Measurements from ENCODE around the gene WDR91.
"Not testable (repeated sequence)": the region's sequence is repeated elsewhere in the genome, so short reads cannot be mapped to it uniquely, and the experiment has no call there.

The WDR91 gene

DNA sequence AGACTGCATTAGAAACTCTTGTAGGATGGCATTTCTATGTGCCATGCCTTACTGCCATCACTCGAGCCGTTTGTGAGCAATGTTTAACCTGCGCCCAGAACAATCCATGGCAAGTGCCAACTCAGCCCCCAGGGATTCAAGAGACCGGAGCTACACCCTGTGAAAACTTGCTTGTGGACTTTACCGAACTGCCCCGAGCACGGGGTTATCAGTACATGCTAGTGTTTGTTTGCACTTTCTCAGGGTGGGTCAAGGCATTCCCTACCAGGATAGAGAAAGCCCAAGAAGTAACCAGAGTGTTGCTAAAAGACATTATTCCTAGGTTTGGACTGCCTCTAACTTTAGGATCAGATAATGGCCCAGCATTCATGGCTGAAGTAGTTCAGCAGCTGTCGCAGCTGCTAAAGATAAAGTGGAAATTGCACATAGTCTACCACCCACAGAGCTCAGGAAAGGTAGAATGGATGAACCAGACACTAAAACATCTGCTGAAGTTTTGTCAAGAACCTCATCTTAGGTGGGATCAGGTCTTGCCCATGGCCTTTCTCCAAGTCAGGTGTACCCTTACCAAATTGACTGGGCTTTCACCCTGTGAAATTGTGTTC, 31.9 kb downstream of the WDR91 start:
- in situ Hi-C loops (cut with HindIII; ENCODE audit: low pct_unique_long_range_greater_than_20kb, low sequenced_read_pairs): no loop called here
- DNase-seq (ENCODE audit: low read depth in 1 of 2, low spot score in 1 of 2): no peak
- no peak for TF ChIP-seq JUND (IDR thresholded peaks at IDR 0.05; ENCODE audit: low read depth)

DNA sequence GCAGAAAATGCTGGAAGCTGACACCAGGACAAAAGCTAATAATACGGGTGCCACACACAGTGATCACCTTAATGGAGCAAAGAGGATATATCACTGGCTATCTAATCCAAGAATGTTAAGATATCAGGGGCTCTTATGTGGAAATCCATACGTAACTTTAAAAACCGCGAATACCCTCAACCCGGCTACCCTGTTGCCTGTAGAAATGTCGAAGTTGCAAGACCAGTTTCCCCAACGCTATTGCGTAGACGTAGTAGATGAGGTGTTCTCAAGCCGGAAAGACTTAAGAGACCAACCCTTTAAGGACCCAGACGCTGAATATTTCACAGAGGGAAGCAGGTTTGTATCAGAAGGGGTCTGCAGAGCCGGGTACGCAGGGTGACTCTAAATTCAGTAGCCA, 33.0 kb downstream of the WDR91 start:
- in situ Hi-C loops (cut with HindIII; ENCODE audit: low pct_unique_long_range_greater_than_20kb, low sequenced_read_pairs): no loop called here
- DNase-seq (ENCODE audit: low read depth in 1 of 2, low spot score in 1 of 2): no peak
- no peak for TF ChIP-seq JUND (IDR thresholded peaks at IDR 0.05; ENCODE audit: low read depth)

DNA sequence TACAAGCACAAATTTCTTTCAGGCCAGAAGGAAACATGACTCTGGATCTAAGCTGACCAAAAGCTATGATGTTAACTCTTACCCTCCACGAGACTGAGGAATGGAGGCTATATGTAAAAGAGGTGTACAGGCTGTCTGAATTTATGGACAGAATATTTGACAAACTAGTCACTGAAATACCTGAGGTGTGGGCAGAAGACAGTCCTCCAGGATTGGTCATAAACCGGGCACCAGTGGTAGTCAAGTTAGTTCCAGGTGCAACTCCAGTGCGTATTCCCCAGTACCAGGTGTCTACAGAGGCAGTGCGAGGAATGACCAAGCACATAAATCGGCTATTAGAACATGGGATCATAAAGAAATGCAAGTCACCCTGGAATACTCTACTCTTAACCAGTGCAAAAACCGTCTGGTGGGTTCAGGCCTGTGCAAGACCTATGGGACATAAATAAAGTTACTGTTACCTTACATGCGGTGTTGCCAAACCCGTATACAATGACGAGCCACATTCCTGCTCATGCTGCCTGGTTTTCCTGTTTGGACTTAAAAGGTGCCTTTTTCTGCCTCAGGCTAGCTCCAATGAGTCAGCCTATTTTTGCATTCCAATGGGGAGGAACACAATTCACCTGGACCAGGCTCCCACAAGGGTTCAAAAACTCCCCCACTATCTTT, 34.2 kb downstream of the WDR91 start:
- 0 out of 2 replicates have a peak, but pooled peaks have one; percentile 34 for TF ChIP-seq JUND (IDR thresholded peaks at IDR 0.05; ENCODE audit: low read depth)
- in situ Hi-C loops (cut with HindIII; ENCODE audit: low pct_unique_long_range_greater_than_20kb, low sequenced_read_pairs): no loop called here
- peak; percentile 31 to 93 for DNase-seq (ENCODE audit: low read depth in 1 of 2, low spot score in 1 of 2)

DNA sequence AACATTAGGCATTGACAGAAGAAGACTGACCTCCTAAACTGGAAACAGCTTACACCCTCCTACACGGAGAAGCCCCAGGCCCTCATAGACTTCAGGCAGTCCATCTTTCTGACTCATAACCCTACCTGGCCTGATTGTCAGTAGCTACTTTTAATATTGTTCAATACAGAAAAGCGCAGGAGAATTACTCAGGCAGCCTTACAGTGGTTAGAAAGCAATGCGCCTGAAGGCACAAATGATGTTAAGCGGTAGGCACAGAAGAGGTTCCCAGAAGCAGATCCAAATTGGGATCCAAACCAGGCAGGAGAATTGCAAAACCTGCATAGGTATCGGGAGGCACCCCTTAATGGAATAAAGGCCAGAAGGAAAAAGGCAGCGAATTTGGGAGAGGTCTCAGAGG, 35.4 kb downstream of the WDR91 start:
- no peak for TF ChIP-seq JUND (IDR thresholded peaks at IDR 0.05; ENCODE audit: low read depth)
- in situ Hi-C loops (cut with HindIII; ENCODE audit: low pct_unique_long_range_greater_than_20kb, low sequenced_read_pairs): no loop called here
- DNase-seq (ENCODE audit: low read depth in 1 of 2, low spot score in 1 of 2): no peak

DNA sequence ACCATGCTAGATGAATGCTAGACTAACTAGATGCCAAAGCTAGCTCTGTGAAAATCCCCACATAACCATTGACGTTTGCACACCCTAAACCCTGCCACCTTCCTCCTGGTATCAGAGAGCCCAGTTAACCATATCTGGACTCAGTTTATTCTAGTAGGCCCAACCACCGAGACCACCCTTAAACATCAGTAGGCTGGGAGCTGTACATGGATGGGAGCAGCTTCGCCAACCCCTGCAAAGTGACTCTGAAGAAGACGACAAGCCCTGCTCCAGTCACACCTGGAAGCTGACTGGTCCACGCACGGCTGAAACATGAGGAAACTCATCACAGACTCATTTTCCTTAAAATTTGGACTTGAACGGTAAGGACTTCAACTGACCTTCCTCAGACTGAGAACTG, 36.4 kb downstream of the WDR91 start:
- no peak for DNase-seq (ENCODE audit: low read depth in 1 of 2, low spot score in 1 of 2)
- no peak for TF ChIP-seq JUND (IDR thresholded peaks at IDR 0.05; ENCODE audit: low read depth)
- in situ Hi-C loops (cut with HindIII; ENCODE audit: low pct_unique_long_range_greater_than_20kb, low sequenced_read_pairs): no loop called here

DNA sequence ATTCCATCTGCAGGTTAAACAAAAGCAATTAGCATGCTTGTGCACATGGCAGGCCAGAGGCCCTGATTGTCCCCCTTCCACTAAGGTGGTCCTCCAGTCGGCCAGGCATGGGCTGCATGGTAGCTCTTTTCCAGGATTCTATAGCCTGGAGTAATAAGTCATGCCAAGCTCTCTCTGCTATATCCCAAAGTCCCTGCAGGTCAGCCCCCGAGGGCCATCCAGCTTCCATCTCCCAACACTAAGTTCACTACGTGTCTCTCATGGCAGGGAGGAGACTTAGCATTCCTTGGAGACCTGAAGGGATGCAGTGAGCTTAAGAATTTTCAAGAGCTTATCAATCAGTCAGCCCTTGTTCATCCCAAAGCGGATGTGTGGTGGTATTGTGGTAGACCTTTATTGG, 37.4 kb downstream of the WDR91 start:
- DNase-seq (ENCODE audit: low read depth in 1 of 2, low spot score in 1 of 2); in situ Hi-C loops (cut with HindIII; ENCODE audit: low pct_unique_long_range_greater_than_20kb, low sequenced_read_pairs): not testable (repeated sequence)

DNA sequence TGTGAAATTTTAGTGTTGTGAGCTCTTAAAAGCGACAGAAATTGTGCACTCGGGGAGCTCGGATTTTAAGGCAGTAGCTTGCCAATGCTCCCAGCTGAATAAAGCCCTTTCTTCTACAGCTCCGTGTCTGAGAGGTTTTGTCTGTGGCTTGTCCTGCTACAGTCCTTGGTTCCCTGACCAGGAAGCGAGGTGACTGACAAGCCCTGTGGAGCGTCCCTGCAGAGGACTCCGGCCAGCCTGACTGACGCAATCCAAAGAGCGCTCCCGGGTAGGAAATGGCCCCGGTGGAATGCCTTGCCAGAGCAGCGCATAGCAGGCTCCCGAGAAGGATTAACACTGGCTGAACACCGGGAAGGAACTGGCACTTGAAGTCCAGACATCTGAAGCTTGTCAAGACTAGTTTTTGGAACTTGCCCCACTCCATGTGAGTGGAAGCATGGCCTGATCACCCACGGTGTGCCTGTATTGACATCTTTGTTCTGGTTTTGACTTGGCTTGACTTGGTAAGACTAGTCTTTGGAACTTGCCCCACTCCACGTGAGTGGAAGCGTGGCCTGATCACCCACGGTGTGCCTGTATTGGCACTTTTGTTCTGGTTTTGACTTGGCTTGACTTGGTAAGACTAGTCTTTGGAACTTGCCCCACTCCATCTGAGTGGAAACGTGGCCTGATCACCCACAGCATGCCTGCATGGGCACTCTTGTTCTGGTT, 39.6 kb downstream of the WDR91 start:
- in situ Hi-C loops (cut with HindIII; ENCODE audit: low pct_unique_long_range_greater_than_20kb, low sequenced_read_pairs); DNase-seq (ENCODE audit: low read depth in 1 of 2, low spot score in 1 of 2): not testable (repeated sequence)

DNA sequence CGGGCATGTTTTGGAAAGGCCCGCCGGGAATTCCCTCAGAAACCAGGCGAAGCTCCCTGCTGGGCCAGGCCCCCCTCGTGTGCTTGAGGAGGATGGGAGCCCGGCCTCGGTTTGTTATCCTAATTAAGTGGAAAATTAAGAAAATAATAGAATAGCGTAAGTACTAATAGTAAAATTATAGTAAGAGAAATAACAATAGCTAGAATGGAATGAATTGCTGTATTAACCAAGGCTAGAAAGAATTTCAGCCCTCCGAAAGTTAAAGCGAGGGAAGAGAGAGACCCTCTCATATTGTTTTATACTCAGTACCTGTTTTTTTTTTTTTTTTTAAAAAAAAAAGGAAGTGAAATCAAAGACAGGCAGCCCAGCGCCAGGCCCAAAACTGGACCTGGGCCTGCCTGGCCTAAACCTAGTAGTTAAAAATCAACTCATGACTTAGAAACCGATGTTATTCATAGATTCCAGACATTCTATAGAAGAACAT, 40.3 kb downstream of the WDR91 start:
- in situ Hi-C loops (cut with HindIII; ENCODE audit: low pct_unique_long_range_greater_than_20kb, low sequenced_read_pairs); DNase-seq (ENCODE audit: low read depth in 1 of 2, low spot score in 1 of 2): not testable (repeated sequence)

DNA sequence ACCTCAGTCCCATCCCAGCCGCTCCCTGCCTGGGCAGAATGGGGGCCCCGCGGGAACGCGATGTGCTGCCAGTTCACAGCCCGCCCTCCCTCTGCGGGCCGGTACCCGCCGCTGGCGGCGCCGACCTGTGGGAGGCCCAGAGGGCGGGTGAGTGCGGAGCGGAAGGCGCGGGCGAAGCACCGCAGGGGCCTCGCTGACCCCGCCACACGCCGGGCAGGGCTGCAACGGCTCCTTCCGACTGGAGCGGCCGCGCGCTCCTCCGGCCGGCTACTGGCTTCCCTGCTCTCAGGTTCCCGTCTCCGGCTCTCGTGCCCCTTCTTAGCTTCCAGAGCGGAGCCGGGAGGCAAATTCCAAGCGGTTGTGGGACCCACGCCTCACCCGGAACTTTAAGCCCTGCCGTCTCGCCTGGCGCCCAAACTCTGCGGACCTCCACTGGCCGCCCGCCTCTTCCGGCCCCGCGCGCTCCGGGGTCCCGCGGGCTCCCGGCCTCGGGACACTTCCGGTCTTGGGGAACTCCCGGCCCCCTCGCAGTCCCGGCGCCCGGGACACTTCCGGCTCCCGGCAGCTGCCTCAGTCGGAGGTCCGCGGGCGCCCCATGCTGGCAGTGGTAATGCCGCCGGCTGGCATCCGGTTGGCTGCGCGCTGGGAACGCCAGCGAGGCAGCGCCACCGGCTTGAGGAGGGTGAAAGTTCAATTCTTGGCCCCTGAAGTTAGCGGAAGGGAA, 40.9 kb downstream of the WDR91 start, which contains the start of gene CYREN:
Gene CYREN (minus strand): TSS at position 434 of the 724 bp plus-strand sequence. CDS start 1,785 bp downstream, outside the sequence.
- TF ChIP-seq JUND (IDR thresholded peaks at IDR 0.05; ENCODE audit: low read depth): no peak
- DNase-seq (ENCODE audit: low read depth in 1 of 2, low spot score in 1 of 2): peak; percentile 89 to 93
- in situ Hi-C loops (cut with HindIII; ENCODE audit: low pct_unique_long_range_greater_than_20kb, low sequenced_read_pairs): no loop called here

DNA sequence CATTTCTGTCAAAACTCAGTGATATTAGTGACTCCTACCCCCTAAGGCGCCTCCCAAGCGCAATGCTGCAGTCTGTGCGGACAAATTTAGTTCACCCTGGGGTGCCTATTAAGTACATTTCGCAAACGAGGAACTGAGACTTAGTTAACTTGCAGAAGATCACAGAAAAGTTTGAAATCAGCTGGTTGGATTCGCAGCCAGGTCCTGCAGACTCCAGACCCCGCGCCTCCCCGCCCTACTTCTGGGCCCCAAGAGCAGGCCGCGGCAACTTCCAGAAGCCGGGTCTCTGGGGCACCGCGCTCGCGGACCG, 41.4 kb downstream of the WDR91 start:
- DNase-seq (ENCODE audit: low read depth in 1 of 2, low spot score in 1 of 2): no peak
- in situ Hi-C loops (cut with HindIII; ENCODE audit: low pct_unique_long_range_greater_than_20kb, low sequenced_read_pairs): no loop called here
- TF ChIP-seq JUND (IDR thresholded peaks at IDR 0.05; ENCODE audit: low read depth): no peak

DNA sequence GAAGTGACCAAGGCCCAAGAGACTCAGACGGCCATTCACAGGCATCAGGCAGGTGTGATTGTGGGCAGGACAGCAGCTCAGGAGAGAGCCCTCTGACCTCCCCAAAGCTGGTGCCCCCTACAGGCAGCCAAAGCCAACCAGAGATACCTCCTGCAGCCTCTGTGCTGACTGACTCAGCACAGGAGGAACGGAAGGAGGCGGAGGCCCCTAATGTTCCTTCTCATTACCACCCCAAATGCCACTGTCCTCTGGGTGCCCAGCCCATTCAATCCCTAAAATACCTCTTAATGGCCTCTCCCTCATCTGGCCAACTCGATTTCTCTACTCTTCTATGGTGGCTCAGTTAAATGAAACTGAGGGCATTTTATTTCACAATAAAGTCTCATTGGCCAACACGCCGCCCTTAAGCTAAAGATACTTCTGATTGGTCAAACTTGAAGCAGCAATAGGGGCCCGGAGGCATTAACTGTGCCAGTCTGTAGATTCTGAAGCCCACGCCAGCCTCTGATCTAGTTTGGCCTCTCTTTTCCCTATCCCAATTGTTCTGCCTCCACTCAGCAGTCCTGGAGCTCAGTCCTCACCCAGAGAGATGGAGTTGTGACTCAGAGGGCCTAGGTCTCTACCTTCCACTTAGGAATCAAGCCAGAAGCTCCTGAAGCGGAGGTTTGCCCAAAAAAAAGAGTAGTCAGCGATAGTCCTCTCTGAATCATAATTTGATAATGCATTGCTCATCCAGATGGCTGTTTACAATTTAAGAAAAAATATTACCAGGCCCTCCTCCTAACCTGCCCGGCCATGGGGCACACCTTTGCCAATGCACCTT, 42.0 kb downstream of the WDR91 start:
- in situ Hi-C loops (cut with HindIII; ENCODE audit: low pct_unique_long_range_greater_than_20kb, low sequenced_read_pairs): no loop called here

DNA sequence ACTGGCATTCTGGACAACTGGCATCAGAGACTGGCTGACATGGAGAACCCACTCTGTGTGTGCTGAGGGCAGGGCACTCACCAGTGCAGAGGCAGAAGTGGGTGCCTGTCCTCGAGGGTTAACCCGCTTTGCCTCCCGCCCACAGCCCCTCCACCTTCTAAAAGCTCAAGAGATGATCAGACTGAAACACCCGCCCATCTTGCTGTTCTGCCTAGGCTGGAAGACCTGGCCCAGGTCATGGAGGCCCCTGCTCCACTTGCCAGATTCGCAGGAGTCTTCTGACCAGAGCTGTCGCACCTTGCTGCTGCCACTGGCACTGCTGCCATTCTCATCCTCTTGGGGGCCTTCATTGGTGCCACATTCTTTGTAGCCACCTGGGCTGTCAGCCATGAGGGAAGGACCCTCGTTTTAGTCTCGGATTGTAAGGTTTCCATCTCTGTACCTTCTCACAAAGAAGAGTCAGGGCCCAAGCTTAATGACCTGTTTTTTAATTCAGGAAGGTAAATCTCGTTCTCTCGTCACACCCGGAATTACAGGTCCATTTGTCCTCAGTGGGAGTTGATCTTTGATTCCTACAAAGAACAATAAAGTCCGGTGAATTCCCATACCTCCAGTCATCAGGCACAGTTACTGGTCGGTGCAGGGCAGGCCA, 42.7 kb downstream of the WDR91 start:
- no peak for DNase-seq (ENCODE audit: low read depth in 1 of 2, low spot score in 1 of 2)
- in situ Hi-C loops (cut with HindIII; ENCODE audit: low pct_unique_long_range_greater_than_20kb, low sequenced_read_pairs): no loop called here
- TF ChIP-seq JUND (IDR thresholded peaks at IDR 0.05; ENCODE audit: low read depth): no peak

More for the DNA sequence above, 42.0 kb downstream of the WDR91 start:
- no peak for DNase-seq (ENCODE audit: low read depth in 1 of 2, low spot score in 1 of 2)
- TF ChIP-seq JUND (IDR thresholded peaks at IDR 0.05; ENCODE audit: low read depth): no peak
